Heart right ventricle (tissue), 16 donors: ENCODE measurements around the gene EHMT1. TPM values are rescaled to one million over a fixed set of nuclear protein-coding genes. Genes with fewer than 3 reads are reported as not detected.

ENCODE experiments used
- ATAC-seq, 8 donors: fragments of 200-7000 bp; cut with Tn5 transposase; one replicate each; pipeline ENCODE4 v1.9.1; 2020; ENCODE audit warnings: mild to moderate bottlenecking in 8 of 8, moderate library complexity in 8 of 8, moderate number of reproducible peaks in 1 of 8
- DNase-seq, 2 donors: peaks; one replicate each; pipeline ENCODE4 v3.0.0-alpha.2; 2020
- H3K27ac ChIP-seq, 10 donors: fragments of 200-600 bp; sonication (generic) in 2 of 10; one replicate each; pipeline versions ENCODE4 v1.5.0 to v1.8.0; 2020 to 2022; ENCODE audit warnings: mild to moderate bottlenecking in 3 of 10
- H3K27me3 ChIP-seq, 7 donors: fragments of 200-600 bp; one replicate each; pipeline ENCODE4 v1.8.0; 2021 to 2022; ENCODE audit warnings: mild to moderate bottlenecking in 2 of 7
- H3K36me3 ChIP-seq, 9 donors: fragments of 200-600 bp; sonication (generic) in 1 of 9; one replicate each; pipeline versions ENCODE4 v1.5.0 to v1.8.0; 2020 to 2022; ENCODE audit warnings: mild to moderate bottlenecking in 2 of 9
- H3K4me1 ChIP-seq, 9 donors: fragments of 200-600 bp; sonication (generic) in 1 of 9; one replicate each; pipeline versions ENCODE4 v1.5.0 to v1.8.0; 2020 to 2022; ENCODE audit warnings: mild to moderate bottlenecking in 4 of 9
- H3K4me3 ChIP-seq, 10 donors: fragments of 200-600 bp; sonication (generic) in 2 of 10; one replicate each; pipeline versions ENCODE4 v1.5.0 to v1.8.0; 2020 to 2022; ENCODE audit warnings: mild to moderate bottlenecking in 7 of 10, moderate library complexity in 2 of 10
- H3K9me3 ChIP-seq, 11 donors: fragments of 200-600 bp in 10 of 11; sonication (generic) in 2 of 11; one replicate each; pipeline versions ENCODE4 v1.5.0 to v1.8.0; 2013 to 2022; ENCODE audit warnings: mild to moderate bottlenecking in 2 of 11, control low read depth in 1 of 11, moderate library complexity in 1 of 11
- WGBS, 2 donors: extraction: QIAGEN DNeasy Blood & Tissue Kit; methylation state at CpG; one replicate each; pipeline ENCODE4 v1.1.7; 2013; ENCODE audit warnings: inconsistent platforms in 1 of 2; 5-methylcytosine and 5-hydroxymethylcytosine counted together
- intact Hi-C, 10 donors: fragments of 100-400 bp; cut with DNase I; formaldehyde crosslinking; loops; one replicate each; pipeline versions ENCODE4 v1.11.1 to v1.14.2; 2022
- polyA plus RNA-seq, 2 donors: library from polyadenylated mRNA; stranded (reverse); fragments of 200-250 nt; gene quantifications; one replicate each; pipeline ENCODE4 v1.2.3, GENCODE V29; 2013
- total RNA-seq, 10 donors: library from RNA; stranded (reverse); fragmentation: NEBNext Ultra II Directional in 3 of 10; extraction: Animal tissue kit (Norgen Biotek cat#: 25700) in 3 of 10; gene quantifications; one replicate each; pipeline versions ENCODE4 v1.2.1 to v1.2.4, GENCODE V29; 2021 to 2023
- TF ChIP-seq, protein P1 (sequence below), 9 donors: fragments of 200-600 bp; sonication (generic) in 2 of 9; IDR thresholded peaks; one replicate each; pipeline versions ENCODE4 v1.5.0 to v1.8.0; 2021 to 2022; ENCODE audit warnings: antibody characterized with exemption in 9 of 9, mild to moderate bottlenecking in 5 of 9, moderate library complexity in 1 of 9
- donor health status: Arrhythmogenic right ventricular cardiomyopathy.
- donor health status: ischemic (EF 13 %, LVEDD 7.1; RV severe dilation, severe dysfunction).
- donor health status: healthy with polysubstance abuse.
- donor health status: DM: no; HTN: yes; CAD: no.
- donor health status: DM: no; HTN: no; CAD: no.
- donor health status: ischemic (EF 25% LVEDD 6.9; RV normal size, moderate dysfunction).
- donor health status: ischemic (EF 25% LVEDD 5.7; RV mildly dilated, moderate dysfunction).
- donor health status: healthy.
- donor health status: DM: yes; HTN: yes; CAD: no.
- donor health status: Ischemic cardiomyopathy.
- donor health status: ischemic (EF 35%, LVEDD 5.7; RV mildly dilated, moderate dysfunction).
- donor health status: nonischemic (EF 11% LVEDD 7.7; RV severe dilation, severe dysfunction).
- donor health status: DM: yes; HTN: yes; CAD: no.
- donor health status: PGD.
- donor health status: ischemic (EF 29% LVEDD 5.4; RV normal size, mild dysfunction).
- donor health status: nonischemic (EF 23%, LVEDD 6.1; RV moderate dilation, normal function).

The EHMT1 gene
- total and polyA plus RNA-seq, 12 donors = 19.6 to 45.1 (median 31.1) TPM

DNA sequence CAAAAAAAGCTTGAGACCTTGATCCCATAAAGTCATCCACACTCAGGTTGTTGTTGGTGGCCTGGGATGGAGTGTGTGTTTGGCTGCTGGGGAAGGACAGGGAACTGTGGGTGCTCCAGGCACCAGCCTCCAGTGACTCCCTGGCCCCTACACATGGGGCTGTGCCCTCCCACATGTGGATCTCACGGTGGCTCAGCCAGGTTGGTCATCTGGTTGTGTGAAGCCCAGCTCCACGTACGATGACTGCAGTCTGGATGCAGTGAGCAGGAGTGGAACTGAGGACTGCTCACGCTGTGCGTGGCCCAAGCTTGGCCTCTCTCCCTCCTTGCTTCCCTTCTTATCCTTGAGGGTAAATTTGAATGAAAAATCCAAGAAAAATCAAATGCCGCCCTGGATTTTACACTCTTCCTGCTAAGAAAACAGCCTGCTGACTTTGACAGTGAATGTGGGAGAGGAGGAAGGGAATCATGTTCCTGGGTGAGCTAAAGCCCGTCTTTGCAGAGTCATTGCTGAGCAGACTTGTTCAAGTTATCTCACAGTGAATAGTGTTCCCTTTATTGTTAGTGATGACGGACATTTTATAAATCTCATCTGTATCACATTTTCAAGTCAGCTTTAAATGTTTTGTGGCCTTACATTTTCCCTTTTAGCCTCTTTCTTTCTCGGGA is 193.7 kb downstream of the EHMT1 start:
- WGBS, 2 donors = 94 to 95% methylated on average over 9 of the region's 9 CpGs
- no peak overlapping the region for H3K27ac ChIP-seq
- ATAC-seq = no peak
- H3K27me3 ChIP-seq = no peaks in the 10 kb centered on the region
- intact Hi-C loops = no loop called here
- no peak overlapping the region for H3K4me3 ChIP-seq
- H3K4me1 ChIP-seq = no peaks in the 10 kb centered on the region
- TF ChIP-seq, protein P1, sequence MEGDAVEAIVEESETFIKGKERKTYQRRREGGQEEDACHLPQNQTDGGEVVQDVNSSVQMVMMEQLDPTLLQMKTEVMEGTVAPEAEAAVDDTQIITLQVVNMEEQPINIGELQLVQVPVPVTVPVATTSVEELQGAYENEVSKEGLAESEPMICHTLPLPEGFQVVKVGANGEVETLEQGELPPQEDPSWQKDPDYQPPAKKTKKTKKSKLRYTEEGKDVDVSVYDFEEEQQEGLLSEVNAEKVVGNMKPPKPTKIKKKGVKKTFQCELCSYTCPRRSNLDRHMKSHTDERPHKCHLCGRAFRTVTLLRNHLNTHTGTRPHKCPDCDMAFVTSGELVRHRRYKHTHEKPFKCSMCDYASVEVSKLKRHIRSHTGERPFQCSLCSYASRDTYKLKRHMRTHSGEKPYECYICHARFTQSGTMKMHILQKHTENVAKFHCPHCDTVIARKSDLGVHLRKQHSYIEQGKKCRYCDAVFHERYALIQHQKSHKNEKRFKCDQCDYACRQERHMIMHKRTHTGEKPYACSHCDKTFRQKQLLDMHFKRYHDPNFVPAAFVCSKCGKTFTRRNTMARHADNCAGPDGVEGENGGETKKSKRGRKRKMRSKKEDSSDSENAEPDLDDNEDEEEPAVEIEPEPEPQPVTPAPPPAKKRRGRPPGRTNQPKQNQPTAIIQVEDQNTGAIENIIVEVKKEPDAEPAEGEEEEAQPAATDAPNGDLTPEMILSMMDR (IDR thresholded peaks at IDR 0.05) = no peak
- H3K36me3 ChIP-seq = peaks cover 0 to 93% (median 65%) of the 10 kb centered on the region in 9 donors
- no peaks in the 10 kb centered on the region for H3K9me3 ChIP-seq
- DNase-seq = no peak

DNA sequence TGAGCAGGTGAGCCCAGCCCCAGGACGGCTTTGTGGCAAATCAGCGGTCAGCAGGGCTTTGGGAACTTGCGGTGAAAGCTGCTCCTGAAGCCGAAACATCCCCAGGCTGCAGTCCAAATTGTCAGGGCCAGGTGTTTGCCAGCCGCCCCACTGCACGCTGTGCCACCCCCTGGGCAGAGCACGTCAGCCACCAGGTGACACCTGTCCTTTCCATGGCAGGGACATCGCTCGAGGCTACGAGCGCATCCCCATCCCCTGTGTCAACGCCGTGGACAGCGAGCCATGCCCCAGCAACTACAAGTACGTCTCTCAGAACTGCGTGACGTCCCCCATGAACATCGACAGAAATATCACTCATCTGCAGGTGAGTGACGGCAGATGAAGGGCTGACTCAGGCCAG is 194.4 kb downstream of the EHMT1 start:
- H3K27me3 ChIP-seq = no peaks in the 10 kb centered on the region
- H3K4me3 ChIP-seq = no peak overlapping the region
- H3K27ac ChIP-seq = no peak overlapping the region
- H3K9me3 ChIP-seq = peaks cover 0 to 3% (median 0%) of the 10 kb centered on the region in 11 donors
- TF ChIP-seq, protein P1 (IDR thresholded peaks at IDR 0.05) = no peak
- intact Hi-C loops = no loop called here
- no peak for DNase-seq
- no peaks in the 10 kb centered on the region for H3K4me1 ChIP-seq
- WGBS, 2 donors = 97% methylated on average over 19 of the region's 19 CpGs
- H3K36me3 ChIP-seq = peaks cover 0 to 94% (median 72%) of the 10 kb centered on the region in 9 donors
- no peak for ATAC-seq

DNA sequence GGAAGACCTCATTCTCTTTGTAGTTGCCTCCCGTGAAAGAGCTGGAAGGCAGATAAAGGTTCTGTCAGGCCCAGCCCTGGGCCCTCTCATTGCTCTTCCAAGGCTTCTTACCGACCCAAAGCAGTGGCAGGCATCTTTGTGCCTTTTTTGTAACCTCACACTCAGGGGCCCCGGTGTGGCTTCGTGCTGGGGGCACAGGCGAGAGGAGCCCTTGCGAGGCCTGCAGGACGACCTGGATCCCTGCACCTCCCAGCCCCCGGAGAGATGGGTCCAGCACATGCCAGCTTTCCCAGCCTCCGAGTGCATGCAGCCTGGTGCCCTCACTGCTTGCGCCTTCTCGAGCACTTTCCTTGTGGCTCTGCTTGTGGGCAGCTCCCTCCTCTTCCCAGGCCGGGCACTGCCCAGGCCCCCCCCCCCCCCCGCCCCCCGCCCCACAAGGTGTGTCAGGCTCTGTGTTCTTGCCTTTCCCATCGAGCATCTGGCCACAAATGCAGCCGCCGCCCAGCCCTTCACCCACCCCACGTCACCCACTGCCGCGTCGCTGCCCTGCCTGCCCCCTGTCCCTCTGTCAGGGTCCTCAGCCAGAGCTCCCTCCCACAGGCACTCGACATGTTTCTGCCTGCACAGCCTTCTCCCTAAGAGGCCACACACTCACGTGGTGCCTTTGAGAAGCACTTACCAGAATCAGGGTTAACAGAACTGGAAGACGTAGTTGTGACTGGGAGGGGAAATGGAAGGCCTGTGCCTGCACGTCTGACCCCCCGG is 195.0 kb downstream of the EHMT1 start:
- TF ChIP-seq, protein P1 (IDR thresholded peaks at IDR 0.05) = no peak
- Histone ChIP-seq H3K4me1 (no peaks in the 10 kb centered on the region), H3K27me3 (no peaks in the 10 kb centered on the region), H3K36me3 (peaks cover 0 to 90% (median 71%) of the 10 kb centered on the region in 9 donors), H3K27ac (no peak overlapping the region), H3K4me3 (no peak overlapping the region), H3K9me3 (peaks cover 0 to 5% (median 0%) of the 10 kb centered on the region in 11 donors)
- intact Hi-C loops = no loop called here
- no peak for DNase-seq
- peak in 1 of 8 donors; percentile 31 for ATAC-seq
- 90 to 93% methylated on average over 25 to 26 of the region's 26 CpGs for WGBS, 2 donors

DNA sequence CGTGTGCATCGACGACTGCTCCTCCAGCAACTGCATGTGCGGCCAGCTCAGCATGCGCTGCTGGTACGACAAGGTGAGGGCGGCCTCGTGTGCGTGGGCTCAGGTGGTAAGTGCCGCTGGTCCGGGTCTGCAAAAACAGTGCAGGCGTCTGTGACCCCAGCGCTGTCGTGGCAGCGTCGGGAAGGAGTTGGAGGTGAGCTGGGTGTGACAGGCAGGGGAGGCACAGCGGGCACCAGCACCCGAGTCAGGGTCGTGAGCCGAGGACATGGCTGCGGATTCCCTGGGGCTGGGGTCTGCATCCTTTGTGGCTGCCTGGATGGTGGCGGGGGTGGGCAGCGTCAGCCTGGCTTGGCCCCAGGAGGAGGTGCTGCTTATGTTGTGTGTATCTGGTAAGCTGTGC is 195.6 kb downstream of the EHMT1 start:
- peaks cover 0 to 84% (median 65%) of the 10 kb centered on the region in 9 donors for H3K36me3 ChIP-seq
- H3K27me3 ChIP-seq = no peaks in the 10 kb centered on the region
- 97 to 98% methylated on average over 23 of the region's 23 CpGs for WGBS, 2 donors
- no peaks in the 10 kb centered on the region for H3K4me1 ChIP-seq
- no peak overlapping the region for H3K4me3 ChIP-seq
- DNase-seq (no peak), ATAC-seq (no peak)
- H3K27ac ChIP-seq = no peak overlapping the region
- TF ChIP-seq, protein P1 (IDR thresholded peaks at IDR 0.05) = no peak
- H3K9me3 ChIP-seq = peaks cover 0 to 5% (median 0%) of the 10 kb centered on the region in 11 donors
- intact Hi-C loops = no loop called here
